Suppressor macrophage (primary cell): ENCODE results near the gene PTCD1.

Source experiments
- DNase-seq, 4 experiments: peaks; one replicate each; pipeline ENCODE4 v3.0.0-alpha.2; 2020 to 2022

Gene PTCD1

GRCh38 chr7:99407872-99408378 lies 30.7 kb downstream of the PTCD1 start:
- DNase-seq, result peak; percentile 48 to 67 (median 62)

- DNase-seq, result no peak
Observed at GRCh38 chr7:99406557-99406956, 32.0 kb downstream of the PTCD1 start.

- DNase-seq, result no peak
Observed at GRCh38 chr7:99404977-99405320, 33.6 kb downstream of the PTCD1 start.

GRCh38 chr7:99404235-99404976 lies 34.2 kb downstream of the PTCD1 start:
- no peak for DNase-seq

- no peak for DNase-seq
Observed at GRCh38 chr7:99403764-99404163, 34.8 kb downstream of the PTCD1 start.

GRCh38 chr7:99402854-99403253 lies 35.7 kb downstream of the PTCD1 start:
- no peak for DNase-seq

GRCh38 chr7:99399597-99399996 lies 39.0 kb downstream of the PTCD1 start:
- peak in 1 of 4 experiments; percentile 28 for DNase-seq

GRCh38 chr7:99398891-99399445 lies 39.6 kb downstream of the PTCD1 start:
- DNase-seq, result no peak

- no peak for DNase-seq
Observed at GRCh38 chr7:99397297-99397983, 41.2 kb downstream of the PTCD1 start.

- DNase-seq, result no peak
Observed at GRCh38 chr7:99396418-99397296, 41.9 kb downstream of the PTCD1 start.

GRCh38 chr7:99395616-99396327 lies 42.8 kb downstream of the PTCD1 start:
- no peak for DNase-seq

- no peak for DNase-seq
Observed at GRCh38 chr7:99394188-99394502, 44.5 kb downstream of the PTCD1 start.

GRCh38 chr7:99393355-99394187 lies 45.0 kb downstream of the PTCD1 start:
- no peak for DNase-seq

- peak; percentile 61 to 75 (median 68) for DNase-seq
Observed at GRCh38 chr7:99392659-99393354, 45.8 kb downstream of the PTCD1 start.

GRCh38 chr7:99392046-99392445 lies 46.6 kb downstream of the PTCD1 start:
- DNase-seq, result no peak

- no peak for DNase-seq
Observed at GRCh38 chr7:99390941-99391602, 47.5 kb downstream of the PTCD1 start.

- no peak for DNase-seq
Observed at GRCh38 chr7:99389772-99390171, 48.8 kb downstream of the PTCD1 start.

- DNase-seq, result no peak
Observed at GRCh38 chr7:99387912-99388311, 50.7 kb downstream of the PTCD1 start.

GRCh38 chr7:99387239-99387635 lies 51.4 kb downstream of the PTCD1 start:
- DNase-seq, result peak in 1 of 4 experiments; percentile 37
